ENCODE data around the gene RRP1B.
"Not testable (repeated sequence)": the region's sequence is repeated elsewhere in the genome, so short reads cannot be mapped to it uniquely, and the experiment has no call there.

RRP1B gene

DNA sequence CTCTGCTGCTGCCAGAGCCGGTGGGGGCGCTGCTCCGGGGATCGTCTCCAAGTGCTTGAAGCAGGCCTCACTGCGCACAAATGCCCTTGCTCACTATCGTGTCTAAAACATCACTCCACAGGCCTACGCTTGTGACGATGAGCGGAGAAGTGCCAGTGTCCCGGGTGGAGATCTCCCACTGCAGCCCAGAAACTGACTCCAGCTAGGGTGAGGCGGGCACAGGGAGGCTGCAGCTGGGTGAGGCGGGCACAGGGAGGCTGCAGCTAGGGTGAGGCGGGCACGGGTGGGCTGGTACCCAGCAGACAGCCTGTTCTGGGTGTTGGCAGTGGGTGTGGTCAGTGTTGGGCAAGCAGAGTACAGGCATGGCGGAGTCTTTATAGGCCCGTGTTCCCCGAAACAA is 36.9 kb downstream of the RRP1B start:
- no peak for DNase-seq (ENCODE audit: low spot score)
- in situ Hi-C loops (cut with MboI; ENCODE audit: low pct_unique_long_range_greater_than_20kb, low sequenced_read_pairs, unreplicated experiment): no loop called here
- TF ChIP-seq, protein P1, sequence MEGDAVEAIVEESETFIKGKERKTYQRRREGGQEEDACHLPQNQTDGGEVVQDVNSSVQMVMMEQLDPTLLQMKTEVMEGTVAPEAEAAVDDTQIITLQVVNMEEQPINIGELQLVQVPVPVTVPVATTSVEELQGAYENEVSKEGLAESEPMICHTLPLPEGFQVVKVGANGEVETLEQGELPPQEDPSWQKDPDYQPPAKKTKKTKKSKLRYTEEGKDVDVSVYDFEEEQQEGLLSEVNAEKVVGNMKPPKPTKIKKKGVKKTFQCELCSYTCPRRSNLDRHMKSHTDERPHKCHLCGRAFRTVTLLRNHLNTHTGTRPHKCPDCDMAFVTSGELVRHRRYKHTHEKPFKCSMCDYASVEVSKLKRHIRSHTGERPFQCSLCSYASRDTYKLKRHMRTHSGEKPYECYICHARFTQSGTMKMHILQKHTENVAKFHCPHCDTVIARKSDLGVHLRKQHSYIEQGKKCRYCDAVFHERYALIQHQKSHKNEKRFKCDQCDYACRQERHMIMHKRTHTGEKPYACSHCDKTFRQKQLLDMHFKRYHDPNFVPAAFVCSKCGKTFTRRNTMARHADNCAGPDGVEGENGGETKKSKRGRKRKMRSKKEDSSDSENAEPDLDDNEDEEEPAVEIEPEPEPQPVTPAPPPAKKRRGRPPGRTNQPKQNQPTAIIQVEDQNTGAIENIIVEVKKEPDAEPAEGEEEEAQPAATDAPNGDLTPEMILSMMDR (IDR thresholded peaks at IDR 0.05; ENCODE audit: extremely low read depth, insufficient read depth, missing control alignments): no peak

DNA sequence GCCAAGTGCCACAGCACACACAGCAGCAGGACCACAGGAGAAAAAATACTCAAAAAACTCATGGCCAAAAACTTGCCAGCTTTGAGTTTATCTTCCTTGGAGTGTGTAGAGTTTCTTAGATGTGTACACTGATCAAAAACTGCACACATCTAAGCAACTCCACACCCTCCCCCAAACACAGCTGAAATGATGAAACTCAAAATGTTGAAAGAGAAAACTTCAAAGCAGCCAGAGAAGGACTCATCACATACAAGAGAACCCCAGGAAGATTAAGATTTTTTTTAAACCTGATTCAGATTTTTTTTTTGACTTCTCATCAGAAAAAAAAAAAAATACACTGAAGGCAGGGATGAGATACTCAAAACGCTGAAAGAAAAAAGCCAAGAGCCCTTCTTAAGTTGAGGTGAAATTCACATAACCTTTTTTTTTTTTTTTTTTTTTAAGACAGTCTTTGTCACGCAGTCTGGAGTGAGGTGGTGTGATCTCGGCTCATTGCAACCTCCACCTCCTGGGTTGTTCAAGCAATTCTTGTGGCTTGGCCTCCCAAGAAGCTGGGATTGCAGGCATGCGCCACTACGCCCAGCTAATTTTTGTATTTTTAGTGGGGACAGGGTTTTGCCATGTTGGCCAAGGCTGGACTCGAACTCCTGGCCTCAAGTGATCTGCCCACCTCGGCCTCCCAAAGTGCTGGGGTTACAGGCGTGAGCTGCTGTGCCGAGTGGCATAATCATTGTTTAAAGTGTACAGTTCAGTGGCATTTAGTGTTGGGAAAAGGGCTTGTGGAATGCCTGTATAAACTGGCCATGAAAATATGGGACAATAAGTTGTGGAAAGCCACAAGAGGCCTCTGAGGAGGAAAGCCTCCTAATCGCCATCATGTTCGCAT is 38.6 kb downstream of the RRP1B start:
- in situ Hi-C loops (cut with MboI; ENCODE audit: low pct_unique_long_range_greater_than_20kb, low sequenced_read_pairs, unreplicated experiment): no loop called here
- TF ChIP-seq, protein P1 (IDR thresholded peaks at IDR 0.05; ENCODE audit: extremely low read depth, insufficient read depth, missing control alignments): no peak
- DNase-seq (ENCODE audit: low spot score): no peak

DNA sequence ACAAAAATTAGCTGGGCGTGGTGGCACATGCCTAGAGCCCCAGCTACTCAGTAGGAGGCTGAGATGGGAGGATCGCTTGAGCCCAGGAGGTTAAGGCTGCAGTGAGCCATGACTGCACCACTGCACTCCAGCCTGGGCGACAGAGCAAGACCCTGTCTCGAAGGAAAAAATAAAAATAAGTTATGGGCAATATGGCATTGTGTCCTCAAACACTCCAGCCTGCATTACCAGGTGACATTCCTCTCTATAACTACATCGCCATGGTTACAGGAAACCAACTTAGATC is 40.1 kb downstream of the RRP1B start:
- DNase-seq (ENCODE audit: low spot score); in situ Hi-C loops (cut with MboI; ENCODE audit: low pct_unique_long_range_greater_than_20kb, low sequenced_read_pairs, unreplicated experiment): not testable (repeated sequence)

DNA sequence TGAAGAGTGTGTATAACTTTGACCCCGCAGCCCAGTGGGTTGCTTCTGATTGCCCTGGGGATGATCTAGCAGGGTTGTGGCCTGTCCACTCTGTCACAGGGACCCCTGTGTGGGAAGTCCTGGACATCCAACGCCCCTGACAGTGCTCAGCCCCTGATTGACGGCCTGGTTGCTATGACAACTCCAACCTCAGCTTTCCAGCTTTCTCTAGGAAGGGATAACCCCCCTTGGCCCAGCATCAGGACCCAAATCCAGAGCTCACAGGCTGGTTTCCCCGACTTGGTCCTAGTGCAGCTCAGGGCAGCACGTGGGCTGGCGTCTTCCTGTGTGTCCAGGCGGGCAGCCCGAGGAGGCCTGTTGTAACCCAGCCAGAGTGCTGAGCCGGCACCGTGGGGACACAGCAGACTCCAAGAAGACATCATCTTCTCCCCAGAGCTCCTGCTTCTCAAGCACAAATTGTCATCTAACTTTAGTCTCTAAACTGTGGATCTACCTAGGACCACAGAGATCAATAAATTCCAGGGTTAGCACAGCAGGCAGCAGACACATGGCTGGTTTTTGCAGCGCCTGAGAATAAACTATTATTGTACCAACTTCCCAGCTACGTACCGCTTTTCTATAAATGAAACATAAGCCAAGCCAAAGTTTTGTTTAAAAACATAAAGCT is 40.7 kb downstream of the RRP1B start:
- no peak for DNase-seq (ENCODE audit: low spot score)
- TF ChIP-seq, protein P1 (IDR thresholded peaks at IDR 0.05; ENCODE audit: extremely low read depth, insufficient read depth, missing control alignments): no peak
- in situ Hi-C loops (cut with MboI; ENCODE audit: low pct_unique_long_range_greater_than_20kb, low sequenced_read_pairs, unreplicated experiment): no loop called here

DNA sequence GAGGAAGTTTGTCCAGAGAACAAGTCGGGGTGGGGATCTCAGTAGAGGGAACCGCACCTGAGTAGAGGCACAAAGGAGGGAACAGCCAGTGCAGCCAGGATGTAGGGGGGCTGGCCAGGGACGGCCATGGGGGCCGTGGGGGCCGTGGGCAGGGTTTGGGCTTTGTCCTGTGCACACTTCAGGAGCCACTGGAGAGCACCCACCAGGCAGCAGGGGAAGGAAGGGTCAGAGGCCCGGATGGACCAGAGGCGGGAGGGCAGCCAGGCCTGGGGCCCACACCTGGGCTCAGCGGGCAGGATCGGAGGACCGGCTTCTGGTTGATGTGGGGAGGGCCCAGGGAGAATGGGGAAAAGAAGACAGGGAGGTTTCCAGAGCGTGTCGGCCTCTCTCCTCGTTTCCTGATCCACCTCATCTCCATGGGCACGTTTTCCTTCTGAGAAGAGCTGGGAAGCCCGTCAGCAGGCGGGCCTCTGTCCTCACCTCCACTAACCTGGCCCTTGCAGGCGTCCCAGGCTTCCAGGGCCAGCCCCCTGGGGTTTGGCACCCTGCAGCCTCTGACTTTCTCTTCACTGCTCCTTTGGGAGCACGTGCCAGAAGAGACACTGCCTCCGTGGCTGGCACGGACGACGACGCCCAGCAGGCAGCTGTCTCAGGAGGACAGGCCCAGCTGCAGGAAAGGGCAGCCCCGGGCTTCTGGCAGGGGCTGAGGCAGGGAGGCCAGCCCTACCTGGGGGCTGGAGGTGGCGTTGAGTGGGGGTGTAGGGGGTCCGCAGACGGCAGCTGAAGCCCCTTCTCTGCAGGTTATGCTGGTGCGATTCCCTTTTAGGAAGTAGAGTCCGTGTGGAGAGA is 42.8 kb downstream of the RRP1B start:
- TF ChIP-seq, protein P1 (IDR thresholded peaks at IDR 0.05; ENCODE audit: extremely low read depth, insufficient read depth, missing control alignments): no peak
- in situ Hi-C loops (cut with MboI; ENCODE audit: low pct_unique_long_range_greater_than_20kb, low sequenced_read_pairs, unreplicated experiment): no loop called here
- DNase-seq (ENCODE audit: low spot score): no peak

DNA sequence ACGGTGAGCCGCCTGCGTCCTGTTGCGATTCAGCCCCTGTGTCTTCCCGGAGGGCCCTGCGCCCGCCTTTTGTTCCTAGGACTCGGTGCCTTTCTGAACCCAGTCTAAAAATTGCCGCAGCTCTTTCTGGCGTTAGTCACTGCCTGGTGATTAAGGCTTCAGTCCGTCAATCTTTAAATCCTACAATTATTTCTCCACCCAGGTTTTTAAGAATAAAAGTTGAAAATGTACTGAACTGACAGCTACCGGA is 43.4 kb downstream of the RRP1B start:
- DNase-seq (ENCODE audit: low spot score): no peak
- in situ Hi-C loops (cut with MboI; ENCODE audit: low pct_unique_long_range_greater_than_20kb, low sequenced_read_pairs, unreplicated experiment): no loop called here
- TF ChIP-seq, protein P1 (IDR thresholded peaks at IDR 0.05; ENCODE audit: extremely low read depth, insufficient read depth, missing control alignments): no peak
